Suprapubic skin (tissue), 4 donors: ENCODE results near the gene CCDC197. TPM values are rescaled to one million over a fixed set of nuclear protein-coding genes. Genes with fewer than 3 reads are reported as not detected.

Experiments used
- DNase-seq, 2 donors: peaks; one replicate each; pipeline ENCODE4 v3.0.0-alpha.2; 2019; ENCODE audit warnings: low spot score in 2 of 2
- H3K27ac ChIP-seq: fragments of 200-600 bp; sonication (generic); one replicate; pipeline ENCODE4 v1.5.1; 2019
- H3K27me3 ChIP-seq: fragments of 200-600 bp; sonication (generic); one replicate; pipeline ENCODE4 v1.5.1; 2019
- H3K36me3 ChIP-seq: fragments of 200-600 bp; sonication (generic); one replicate; pipeline ENCODE4 v1.5.1; 2019
- H3K4me1 ChIP-seq: fragments of 200-600 bp; sonication (generic); one replicate; pipeline ENCODE4 v1.5.1; 2019
- H3K4me3 ChIP-seq: fragments of 200-600 bp; sonication (generic); one replicate; pipeline ENCODE4 v1.5.1; 2019; ENCODE audit warnings: mild to moderate bottlenecking
- H3K9me3 ChIP-seq: fragments of 200-600 bp; sonication (generic); one replicate; pipeline ENCODE4 v1.5.1; 2019
- EP300 ChIP-seq: sonication (generic); formaldehyde crosslinking; IDR thresholded peaks from one replicate; pipeline ENCODE4 v1.6.1; 2017; ENCODE audit warnings: antibody characterized with exemption
- POLR2A ChIP-seq, 2 donors: fragments of 450-650 bp; IDR thresholded peaks; one replicate each; pipeline ENCODE4 v1.6.1; 2017; ENCODE audit warnings: antibody characterized with exemption in 2 of 2, mild to moderate bottlenecking in 2 of 2, moderate library complexity in 2 of 2
- POLR2AphosphoS5 ChIP-seq, 3 donors: sonication (generic); formaldehyde crosslinking; IDR thresholded peaks; one replicate each; pipeline ENCODE4 v1.6.1; 2017; ENCODE audit warnings: antibody characterized with exemption in 3 of 3
- WGBS: methylation state at CpG from one replicate; pipeline ENCODE4 v1.1.5; 2018; 5-methylcytosine and 5-hydroxymethylcytosine counted together
- total RNA-seq, 4 donors: library from RNA; depleted of rRNA; stranded (reverse); fragments of >200 nt; gene quantifications; one replicate each; pipeline ENCODE4 v1.1.0, GENCODE V29; 2016
- TF ChIP-seq, protein P1 (sequence below), 2 donors: fragments of 200-600 bp in 1 of 2; fragments of 450-650 bp in 1 of 2; sonication (generic) in 1 of 2; IDR thresholded peaks; one replicate each; pipeline ENCODE4 v1.5.1; 2016 to 2019; ENCODE audit warnings: antibody characterized with exemption in 2 of 2, mild to moderate bottlenecking in 1 of 2, moderate library complexity in 1 of 2

CCDC197 gene
- total RNA-seq, 4 donors from 2014 or later, result not detected

DNA sequence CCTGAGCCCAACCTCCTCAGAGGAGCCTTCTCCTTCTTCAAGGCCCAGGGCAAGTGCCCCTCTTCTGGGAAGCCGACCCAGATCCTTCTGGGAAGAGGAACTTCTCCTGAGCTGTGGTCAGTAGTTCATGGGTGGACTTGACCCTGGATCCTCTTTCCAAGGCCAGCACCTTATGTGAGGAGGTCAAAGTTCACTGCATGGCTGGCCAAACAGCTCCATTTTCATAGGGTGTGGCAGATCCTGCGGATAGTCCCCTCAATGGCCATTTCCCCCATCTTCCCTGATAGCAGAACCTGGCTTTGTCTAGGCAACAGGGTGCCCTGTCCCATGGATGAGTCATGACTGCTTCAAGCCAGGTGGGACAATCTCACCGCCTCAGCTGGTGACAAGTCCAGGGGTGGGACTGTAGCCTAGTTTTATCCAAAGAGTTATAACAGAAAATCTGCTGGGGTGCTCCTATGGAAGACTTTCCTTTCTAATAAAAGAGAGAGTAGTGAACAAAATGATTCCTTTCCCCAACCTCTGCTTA, 31.1 kb upstream of the CCDC197 start:
- H3K9me3 ChIP-seq, result no peaks in the 10 kb centered on the region
- 97% methylated on average over 3 of the region's 3 CpGs for WGBS
- H3K27ac ChIP-seq, result no peak overlapping the region
- no peaks in the 10 kb centered on the region for H3K27me3 ChIP-seq
- no peaks in the 10 kb centered on the region for H3K36me3 ChIP-seq
- TF ChIP-seq, protein P1, sequence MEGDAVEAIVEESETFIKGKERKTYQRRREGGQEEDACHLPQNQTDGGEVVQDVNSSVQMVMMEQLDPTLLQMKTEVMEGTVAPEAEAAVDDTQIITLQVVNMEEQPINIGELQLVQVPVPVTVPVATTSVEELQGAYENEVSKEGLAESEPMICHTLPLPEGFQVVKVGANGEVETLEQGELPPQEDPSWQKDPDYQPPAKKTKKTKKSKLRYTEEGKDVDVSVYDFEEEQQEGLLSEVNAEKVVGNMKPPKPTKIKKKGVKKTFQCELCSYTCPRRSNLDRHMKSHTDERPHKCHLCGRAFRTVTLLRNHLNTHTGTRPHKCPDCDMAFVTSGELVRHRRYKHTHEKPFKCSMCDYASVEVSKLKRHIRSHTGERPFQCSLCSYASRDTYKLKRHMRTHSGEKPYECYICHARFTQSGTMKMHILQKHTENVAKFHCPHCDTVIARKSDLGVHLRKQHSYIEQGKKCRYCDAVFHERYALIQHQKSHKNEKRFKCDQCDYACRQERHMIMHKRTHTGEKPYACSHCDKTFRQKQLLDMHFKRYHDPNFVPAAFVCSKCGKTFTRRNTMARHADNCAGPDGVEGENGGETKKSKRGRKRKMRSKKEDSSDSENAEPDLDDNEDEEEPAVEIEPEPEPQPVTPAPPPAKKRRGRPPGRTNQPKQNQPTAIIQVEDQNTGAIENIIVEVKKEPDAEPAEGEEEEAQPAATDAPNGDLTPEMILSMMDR (IDR thresholded peaks at IDR 0.05), result no peak
- TF ChIP-seq POLR2A (IDR thresholded peaks at IDR 0.05), result no peak
- H3K4me1 ChIP-seq, result peaks cover 8% of the 10 kb centered on the region
- H3K4me3 ChIP-seq, result no peak overlapping the region
- DNase-seq, result no peak

DNA sequence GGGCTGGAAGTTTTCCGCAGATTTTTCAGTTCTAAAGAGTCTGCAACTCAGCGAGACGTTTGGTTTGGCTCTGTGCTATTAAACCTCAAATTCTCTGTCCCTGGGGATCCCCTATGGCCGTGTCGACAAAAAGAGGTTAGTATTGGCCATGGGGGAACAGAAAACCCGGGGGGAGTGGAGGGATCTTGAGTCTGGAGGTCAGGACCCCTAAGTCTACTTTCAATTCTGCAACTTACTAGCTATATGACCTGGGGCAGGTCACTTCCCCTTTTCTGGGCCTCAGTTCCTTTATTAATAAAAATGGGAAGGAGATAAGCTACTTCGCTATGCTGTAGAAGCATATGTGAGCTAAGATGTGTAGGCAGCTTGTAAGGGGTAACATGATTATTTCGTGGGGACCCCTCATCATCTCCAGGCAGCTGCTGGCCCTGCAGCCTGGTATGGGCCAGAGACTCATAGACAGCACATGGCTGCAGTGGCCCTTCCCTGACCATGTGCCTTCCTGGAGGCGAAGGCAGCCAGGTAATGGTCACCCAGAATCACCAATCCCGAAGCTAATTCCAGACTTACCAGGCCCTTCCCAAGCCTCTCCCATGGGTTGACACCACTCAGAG, 29.4 kb upstream of the CCDC197 start:
- no peaks in the 10 kb centered on the region for H3K27me3 ChIP-seq
- no peaks in the 10 kb centered on the region for H3K9me3 ChIP-seq
- H3K36me3 ChIP-seq, result no peaks in the 10 kb centered on the region
- H3K4me1 ChIP-seq, result peaks cover 11% of the 10 kb centered on the region
- H3K4me3 ChIP-seq, result no peak overlapping the region
- no peak overlapping the region for H3K27ac ChIP-seq
- TF ChIP-seq, protein P1 (IDR thresholded peaks at IDR 0.05), result no peak
- no peak for TF ChIP-seq POLR2A (IDR thresholded peaks at IDR 0.05)
- TF ChIP-seq EP300, result no peak
- TF ChIP-seq POLR2AphosphoS5 (IDR thresholded peaks at IDR 0.05), result no peak
- no peak for DNase-seq
- 77% methylated on average over 6 of the region's 10 CpGs for WGBS

DNA sequence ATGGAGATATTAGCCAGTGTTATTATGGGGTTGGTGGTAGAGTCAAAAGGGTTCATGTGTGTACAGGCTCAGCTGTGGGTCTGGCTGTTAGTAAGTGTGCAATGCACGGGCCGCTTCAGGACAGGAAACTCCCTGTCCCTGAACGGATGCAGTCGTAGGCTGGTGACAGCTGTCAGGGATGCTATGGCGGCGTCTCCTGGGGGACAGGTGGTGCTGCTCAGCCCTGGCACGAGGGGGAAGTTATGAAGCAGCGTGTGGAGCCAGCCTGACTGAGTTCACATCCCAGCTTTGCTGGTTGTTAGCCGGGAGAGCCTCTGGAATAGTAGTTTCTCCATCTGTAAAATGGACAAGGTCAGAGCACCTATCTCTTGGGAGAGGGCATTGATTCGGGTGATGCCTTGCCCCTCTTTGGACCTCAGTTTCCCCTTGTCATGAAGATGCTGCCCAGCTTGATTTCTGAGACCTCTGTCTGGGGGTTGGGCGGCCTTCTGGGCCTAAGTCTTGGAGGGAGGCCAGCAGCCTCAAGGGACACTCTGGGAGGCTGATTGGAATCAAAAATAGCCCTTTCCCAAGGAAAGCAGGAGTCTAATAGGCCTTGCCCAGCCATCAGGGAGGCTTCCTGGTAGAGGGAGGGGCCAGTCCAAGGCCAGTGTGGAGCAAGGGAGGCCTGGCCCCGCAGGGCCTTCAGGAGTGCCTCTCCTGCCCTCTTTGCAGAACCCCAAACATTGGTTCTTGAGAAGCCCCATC, 27.8 kb upstream of the CCDC197 start:
- H3K27me3 ChIP-seq, result no peaks in the 10 kb centered on the region
- 95% methylated on average over 10 of the region's 12 CpGs for WGBS
- no peak overlapping the region for H3K27ac ChIP-seq
- no peak overlapping the region for H3K4me3 ChIP-seq
- H3K9me3 ChIP-seq, result no peaks in the 10 kb centered on the region
- no peak for DNase-seq
- H3K4me1 ChIP-seq, result peaks cover 11% of the 10 kb centered on the region
- H3K36me3 ChIP-seq, result no peaks in the 10 kb centered on the region
- TF ChIP-seq EP300 (no peak), POLR2A (IDR thresholded peaks at IDR 0.05) (no peak), POLR2AphosphoS5 (IDR thresholded peaks at IDR 0.05) (no peak)
- TF ChIP-seq, protein P1 (IDR thresholded peaks at IDR 0.05), result no peak

DNA sequence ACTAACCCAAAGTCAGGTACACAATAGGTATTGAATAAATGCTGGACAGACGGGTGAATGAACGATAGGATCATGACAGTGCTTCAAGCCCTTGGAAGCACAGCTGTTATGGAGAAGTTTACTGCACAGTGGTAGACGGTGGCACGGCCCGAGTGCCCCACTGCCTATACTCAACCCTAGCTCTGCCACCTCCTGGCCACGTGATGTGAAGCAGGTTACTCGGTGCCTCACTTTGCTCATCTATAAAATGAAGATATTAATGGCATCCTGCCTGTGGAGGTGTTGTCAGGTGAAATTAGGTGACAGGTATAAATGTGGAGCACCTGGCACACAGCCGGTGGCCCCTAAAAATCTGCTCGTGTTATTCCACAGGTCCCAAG, 26.5 kb upstream of the CCDC197 start:
- Histone ChIP-seq H3K27ac (no peak overlapping the region), H3K4me1 (peaks cover 11% of the 10 kb centered on the region), H3K27me3 (no peaks in the 10 kb centered on the region), H3K9me3 (no peaks in the 10 kb centered on the region), H3K4me3 (peak overlapping the region; percentile 31), H3K36me3 (no peaks in the 10 kb centered on the region)
- WGBS, result 20% methylated on average over 8 of the region's 9 CpGs
- TF ChIP-seq POLR2A (IDR thresholded peaks at IDR 0.05) (no peak), POLR2AphosphoS5 (IDR thresholded peaks at IDR 0.05) (no peak), EP300 (no peak)
- TF ChIP-seq, protein P1 (IDR thresholded peaks at IDR 0.05), result peak in 1 of 2 donors; percentile 23
- no peak for DNase-seq

DNA sequence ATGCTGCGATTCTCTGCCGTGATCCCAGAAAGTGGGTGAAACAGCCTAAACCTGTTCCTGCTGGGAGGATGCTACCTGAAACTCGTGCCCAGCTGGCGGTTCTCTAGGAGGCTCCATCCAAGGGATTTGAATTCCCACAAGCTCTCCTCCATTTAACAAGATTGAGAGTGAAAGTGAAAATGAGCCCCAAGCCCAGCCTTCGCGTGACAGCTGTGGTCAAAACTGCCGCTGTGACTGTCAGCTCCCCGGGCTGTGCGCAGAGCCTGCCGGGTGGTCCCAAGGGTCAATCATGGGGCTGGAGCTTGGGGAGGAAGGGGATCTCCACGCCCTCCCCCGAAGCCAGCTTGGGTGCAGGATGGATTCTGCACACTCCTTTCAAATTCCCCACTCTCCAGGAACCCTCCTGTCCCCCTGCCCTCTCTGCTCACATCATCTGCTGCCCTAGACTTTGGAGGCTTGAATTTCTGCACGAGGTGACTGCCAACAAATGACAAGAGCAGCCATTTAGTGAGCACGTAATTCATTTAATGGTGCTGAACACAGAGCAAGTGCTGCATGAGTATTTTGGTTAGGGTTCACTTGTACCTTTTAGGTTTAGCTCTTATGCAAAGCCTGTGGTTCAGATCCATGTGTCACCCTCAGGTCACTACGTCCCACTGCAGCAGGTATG, 26.0 kb upstream of the CCDC197 start:
- peak overlapping the region; percentile 31 for H3K4me3 ChIP-seq
- H3K36me3 ChIP-seq, result no peaks in the 10 kb centered on the region
- WGBS, result 50% methylated on average over 15 of the region's 15 CpGs
- no peaks in the 10 kb centered on the region for H3K27me3 ChIP-seq
- DNase-seq, result no peak
- no peak overlapping the region for H3K27ac ChIP-seq
- peaks cover 11% of the 10 kb centered on the region for H3K4me1 ChIP-seq
- no peak for TF ChIP-seq POLR2AphosphoS5 (IDR thresholded peaks at IDR 0.05)
- no peak for TF ChIP-seq POLR2A (IDR thresholded peaks at IDR 0.05)
- TF ChIP-seq, protein P1 (IDR thresholded peaks at IDR 0.05), result no peak
- TF ChIP-seq EP300, result no peak
- H3K9me3 ChIP-seq, result no peaks in the 10 kb centered on the region
